Subcutaneous adipose tissue (tissue), 4 donors: Measurements from ENCODE around the gene TPRKB. TPM values are rescaled to one million over a fixed set of nuclear protein-coding genes. Genes with fewer than 3 reads are reported as not detected.

Experiments
- CTCF ChIP-seq: fragments of 450-650 bp; IDR thresholded peaks from one replicate; pipeline ENCODE4 v1.5.1; 2016; ENCODE audit warnings: low read depth, mild to moderate bottlenecking, control low read depth, antibody characterized with exemption, moderate library complexity
- total RNA-seq, 4 donors: library from RNA; depleted of rRNA; stranded (reverse); fragments of >200 nt; gene quantifications; one replicate each; pipeline ENCODE4 v1.1.0, GENCODE V29; 2016

Gene TPRKB
- total RNA-seq, 4 donors from 2014 or later = 21.6 to 51.5 (median 28.1) TPM

- TF ChIP-seq CTCF = no peak
Measured at GRCh38 chr2:73728711-73729110, 8.4 kb downstream of the TPRKB start.

GRCh38 chr2:73728043-73728442 is 9.1 kb downstream of the TPRKB start:
- TF ChIP-seq CTCF = no peak

GRCh38 chr2:73718851-73719621 is 18.1 kb downstream of the TPRKB start:
- no peak for TF ChIP-seq CTCF

- no peak for TF ChIP-seq CTCF
Measured at GRCh38 chr2:73718421-73718820, 18.7 kb downstream of the TPRKB start.

GRCh38 chr2:73717251-73717606 is 19.9 kb downstream of the TPRKB start:
- TF ChIP-seq CTCF = no peak

GRCh38 chr2:73716543-73717250 is 20.4 kb downstream of the TPRKB start:
- TF ChIP-seq CTCF = no peak

GRCh38 chr2:73714091-73714490 is 23.1 kb downstream of the TPRKB start:
- TF ChIP-seq CTCF = no peak
